DMS 273 (cell line): ENCODE measurements around the gene MRPL41.
"Not testable (repeated sequence)": the region's sequence is repeated elsewhere in the genome, so short reads cannot be mapped to it uniquely, and the experiment has no call there.

Source experiments
- DNase-seq: peaks from one replicate; lab custom pipeline; 2025; ENCODE audit not compliant: unreplicated experiment; lab: John Stamatoyannopoulos, UW

The MRPL41 gene

GRCh38 chr9:137550958-137551263 lies 768 bp upstream of the MRPL41 start:
- DNase-seq, result not testable (repeated sequence)

- DNase-seq, result peak; percentile 72
Observed at GRCh38 chr9:137552022-137552768, 516 bp downstream of the MRPL41 start.

GRCh38 chr9:137553654-137554053 lies 2.0 kb downstream of the MRPL41 start:
- not testable (repeated sequence) for DNase-seq

GRCh38 chr9:137554349-137554748 lies 2.7 kb downstream of the MRPL41 start:
- no peak for DNase-seq

- no peak for DNase-seq
Observed at GRCh38 chr9:137555179-137555578, 3.5 kb downstream of the MRPL41 start.

GRCh38 chr9:137556069-137556838 lies 4.6 kb downstream of the MRPL41 start:
- peak; percentile 33 for DNase-seq

GRCh38 chr9:137558127-137558526 lies 6.4 kb downstream of the MRPL41 start:
- no peak for DNase-seq

- DNase-seq, result no peak
Observed at GRCh38 chr9:137564134-137564533, 12.5 kb downstream of the MRPL41 start.

- no peak for DNase-seq
Observed at GRCh38 chr9:137564817-137565411, 13.2 kb downstream of the MRPL41 start.

- not testable (repeated sequence) for DNase-seq
Observed at GRCh38 chr9:137568445-137568844, 16.8 kb downstream of the MRPL41 start.

- no peak for DNase-seq
Observed at GRCh38 chr9:137569609-137570203, 18.0 kb downstream of the MRPL41 start.

- no peak for DNase-seq
Observed at GRCh38 chr9:137570566-137570965, 18.9 kb downstream of the MRPL41 start.

GRCh38 chr9:137574192-137574591 lies 22.5 kb downstream of the MRPL41 start:
- DNase-seq, result no peak

GRCh38 chr9:137575364-137575715 lies 23.7 kb downstream of the MRPL41 start:
- DNase-seq, result no peak

GRCh38 chr9:137575716-137576411 lies 24.2 kb downstream of the MRPL41 start:
- DNase-seq, result no peak

- peak; percentile 97 for DNase-seq
Observed at GRCh38 chr9:137578518-137579258, 27.0 kb downstream of the MRPL41 start, which contains the start of gene DPH7. Gene DPH7 (minus strand): TSS chr9:137578925. CDS start chr9:137578777, 148 bp downstream.

GRCh38 chr9:137579259-137579604 lies 27.6 kb downstream of the MRPL41 start:
- DNase-seq, result no peak

- DNase-seq, result no peak
Observed at GRCh38 chr9:137580209-137580953, 28.7 kb downstream of the MRPL41 start.

GRCh38 chr9:137580954-137581322 lies 29.3 kb downstream of the MRPL41 start:
- no peak for DNase-seq
